Calu3 (cell line): ENCODE results near the gene WDFY3. TPM values are rescaled to one million over a fixed set of nuclear protein-coding genes. Genes with fewer than 3 reads are reported as not detected.

Experiments used
- BruUV-seq: library from RNA; stranded (reverse); fragments of 400-500 nt; replicated peaks from 2 replicates; lab custom pipeline; 2021; lab: Mats Ljungman, UMichigan
- CTCF ChIA-PET: fragments of 300-600 bp; sonication (Branson Sonifier 250); formaldehyde crosslinking; loops from one replicate; lab custom pipeline; 2022; ENCODE audit warnings: antibody characterized with exemption; lab: Charles Lee
- DNase-seq: peaks from one replicate; pipeline ENCODE4 v3.0.0; 2022
- H3K27ac Mint-ChIP-seq: one replicate; pipeline ENCODE4 v1.8.0; 2022; ENCODE audit warnings: mixed read lengths; ENCODE audit not compliant: unreplicated experiment
- H3K27me3 Mint-ChIP-seq: one replicate; pipeline ENCODE4 v1.8.0; 2022; ENCODE audit warnings: mixed read lengths; ENCODE audit not compliant: unreplicated experiment
- H3K36me3 Mint-ChIP-seq: one replicate; pipeline ENCODE4 v1.8.0; 2022; ENCODE audit warnings: mild to moderate bottlenecking, moderate library complexity, mixed read lengths; ENCODE audit not compliant: insufficient read depth, unreplicated experiment
- H3K4me1 Mint-ChIP-seq: one replicate; pipeline ENCODE4 v1.8.0; 2022; ENCODE audit warnings: mild to moderate bottlenecking, low read depth, mixed read lengths; ENCODE audit not compliant: unreplicated experiment
- H3K4me3 Mint-ChIP-seq: one replicate; pipeline ENCODE4 v1.8.0; 2022; ENCODE audit warnings: mild to moderate bottlenecking, low read depth, moderate library complexity, mixed read lengths; ENCODE audit not compliant: unreplicated experiment
- H3K9me3 Mint-ChIP-seq: one replicate; pipeline ENCODE4 v1.8.0; 2022; ENCODE audit warnings: low read depth, mixed read lengths; ENCODE audit not compliant: unreplicated experiment
- CTCF ChIP-seq: fragments of 200-600 bp; IDR thresholded peaks from one replicate; pipeline ENCODE4 v1.8.0; 2022; ENCODE audit warnings: antibody characterized with exemption; ENCODE audit not compliant: unreplicated experiment
- intact Hi-C: fragments of 100-400 bp; cut with micrococcal nuclease; formaldehyde crosslinking; loops from one replicate; pipeline ENCODE4 v1.10.0; 2022; ENCODE audit not compliant: unreplicated experiment
- total RNA-seq: library from RNA; stranded (reverse); gene quantifications from 2 replicates; pipeline ENCODE4 v1.2.3, GENCODE V29; 2022

WDFY3 gene
- total RNA-seq, 1 experiment from 2014 or later = 31.5 TPM

DNA sequence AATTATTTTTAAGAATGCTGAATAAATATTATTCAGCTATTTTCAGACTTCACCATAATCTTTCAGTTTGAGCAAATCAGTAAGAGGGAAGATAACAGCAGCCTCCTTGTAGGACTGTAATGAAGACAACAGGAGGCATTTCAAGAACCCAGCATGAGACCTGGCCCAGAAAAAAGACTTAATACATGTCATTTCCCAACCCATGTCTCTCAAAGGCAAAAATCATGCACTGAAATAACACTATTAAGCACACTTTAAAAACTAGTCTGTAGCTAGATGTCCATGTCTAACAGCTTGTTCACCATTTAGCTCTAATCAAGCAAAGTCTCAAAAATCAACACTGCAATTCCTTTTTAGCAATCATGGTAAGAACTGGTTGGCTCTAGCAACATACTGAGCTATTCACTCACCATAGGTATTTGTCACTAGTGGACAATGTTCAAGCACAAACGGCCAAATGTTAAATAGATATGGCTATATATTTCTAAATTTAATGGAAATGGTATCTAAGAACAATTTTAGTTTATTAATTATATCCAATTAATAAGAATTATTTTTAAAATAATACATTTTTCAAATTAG lies 109.9 kb downstream of the WDFY3 start:
- H3K9me3 Mint-ChIP-seq = no peaks in the 10 kb centered on the region
- DNase-seq = no peak
- CTCF ChIA-PET = no interaction called here
- peaks cover 2% of the 10 kb centered on the region for H3K4me1 Mint-ChIP-seq
- TF ChIP-seq CTCF = no peak
- peaks cover 5% of the 10 kb centered on the region for H3K36me3 Mint-ChIP-seq
- no peak overlapping the region for H3K27ac Mint-ChIP-seq
- intact Hi-C loops = no loop called here
- H3K4me3 Mint-ChIP-seq = no peak overlapping the region
- no TSS peak for BruUV-seq
- H3K27me3 Mint-ChIP-seq = no peaks in the 10 kb centered on the region

GRCh38 chr4:84855774-84856173 lies 110.7 kb downstream of the WDFY3 start:
- intact Hi-C loops = no loop called here
- Mint-ChIP-seq H3K4me1 (peaks cover 8% of the 10 kb centered on the region), H3K4me3 (no peak overlapping the region), H3K27me3 (no peaks in the 10 kb centered on the region), H3K36me3 (peaks cover 5% of the 10 kb centered on the region), H3K9me3 (no peaks in the 10 kb centered on the region), H3K27ac (no peak overlapping the region)
- CTCF ChIA-PET = no interaction called here
- BruUV-seq = no TSS peak
- TF ChIP-seq CTCF = no peak
- no peak for DNase-seq

DNA sequence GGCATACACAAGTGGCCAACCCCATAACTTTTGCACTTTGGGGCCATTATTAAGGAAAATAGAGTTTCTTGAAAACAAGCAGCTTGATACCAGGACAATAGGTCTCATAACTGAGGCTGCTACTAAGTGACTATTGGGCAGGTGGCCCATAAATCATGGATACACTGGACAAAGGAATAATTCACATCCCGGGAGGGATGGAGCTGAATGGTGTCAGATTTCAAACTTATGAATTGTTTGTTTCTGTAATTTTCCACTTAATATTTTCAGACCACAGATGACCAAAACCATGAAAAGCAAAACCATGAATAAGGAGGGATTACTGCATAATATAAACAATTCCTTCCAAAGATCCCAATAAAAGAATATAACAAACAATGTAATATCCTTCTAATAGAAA lies 114.4 kb downstream of the WDFY3 start:
- Mint-ChIP-seq H3K9me3 (no peaks in the 10 kb centered on the region), H3K4me1 (peaks cover 15% of the 10 kb centered on the region), H3K4me3 (no peak overlapping the region), H3K27me3 (no peaks in the 10 kb centered on the region), H3K36me3 (peaks cover 6% of the 10 kb centered on the region), H3K27ac (no peak overlapping the region)
- CTCF ChIA-PET = no interaction called here
- intact Hi-C loops = no loop called here
- no TSS peak for BruUV-seq
- DNase-seq = no peak
- TF ChIP-seq CTCF = no peak

- Mint-ChIP-seq H3K4me3 (no peak overlapping the region), H3K4me1 (peaks cover 15% of the 10 kb centered on the region), H3K36me3 (peaks cover 6% of the 10 kb centered on the region), H3K27ac (no peak overlapping the region), H3K9me3 (no peaks in the 10 kb centered on the region), H3K27me3 (no peaks in the 10 kb centered on the region)
- DNase-seq = no peak
- CTCF ChIA-PET = interaction anchor here (0.6 kb wide), 1 partner anchor 18 kb away, joined by 3 read pairs; no protein-coding TSS in a partner anchor
- TF ChIP-seq CTCF = no peak
- intact Hi-C loops = no loop called here
- BruUV-seq = no TSS peak
Measured at GRCh38 chr4:84849051-84849640, 117.3 kb downstream of the WDFY3 start.
